HG03378 (cell line): ENCODE measurements around the gene SCAND1.

Experiments used
- ATAC-seq: cut with Tn5 transposase; IDR thresholded peaks from one replicate; pipeline ENCODE4 v1.9.1; 2021; ENCODE audit warnings: mild to moderate bottlenecking, moderate library complexity; ENCODE audit not compliant: unreplicated experiment

SCAND1 gene

DNA sequence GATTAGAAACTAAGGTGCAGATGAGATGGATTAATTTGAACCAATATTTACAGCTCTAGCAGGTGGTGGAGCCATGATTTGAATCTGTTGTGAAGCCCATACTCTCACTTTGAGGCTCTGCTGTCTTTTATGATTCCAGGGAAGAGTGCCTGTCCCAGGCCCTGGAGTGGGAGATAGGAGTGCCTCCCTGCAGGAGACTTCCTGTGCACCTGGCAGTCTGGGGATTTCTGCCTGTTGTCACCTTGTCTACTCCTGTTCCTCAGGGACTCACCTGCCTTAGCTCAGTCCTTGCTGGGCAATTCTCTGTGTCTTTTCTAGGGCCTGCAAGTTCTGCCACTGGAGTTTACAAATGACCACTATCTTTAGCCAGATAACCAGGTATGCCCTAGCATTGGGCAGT lies 46.3 kb downstream of the SCAND1 start:
- no peak for ATAC-seq

DNA sequence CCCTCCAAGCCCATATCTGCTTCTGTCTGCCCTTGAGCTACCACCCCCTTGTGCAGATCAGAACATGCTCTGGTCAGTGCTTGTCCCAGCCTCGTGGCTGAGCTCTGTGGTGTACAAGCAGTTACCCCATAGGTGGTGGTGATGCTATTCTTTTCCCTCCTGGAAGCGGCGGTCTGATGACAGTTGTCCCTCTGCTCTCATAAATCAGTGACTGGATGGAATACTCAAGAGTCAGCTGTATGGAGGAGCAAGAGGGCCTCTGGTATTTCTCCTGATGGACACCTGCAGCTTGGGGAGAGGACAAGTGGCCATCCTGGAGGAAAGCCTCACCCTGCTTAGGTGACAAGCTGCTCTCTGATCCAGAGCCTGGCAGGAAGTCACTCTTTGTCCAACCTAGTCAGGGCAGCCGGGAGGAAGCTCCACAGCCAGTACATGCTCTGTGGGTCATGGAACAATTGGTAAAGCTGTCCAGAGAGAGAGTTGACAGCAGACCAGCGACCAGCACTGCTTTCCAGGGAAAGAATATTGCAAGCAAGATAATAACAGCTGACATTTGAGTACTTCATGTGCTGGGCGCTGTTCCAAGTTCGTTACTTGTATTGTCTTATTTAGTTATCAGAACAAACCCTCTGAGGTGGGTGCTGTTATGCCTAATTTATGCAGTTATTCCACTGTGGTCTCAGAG lies 47.1 kb downstream of the SCAND1 start:
- no peak for ATAC-seq

DNA sequence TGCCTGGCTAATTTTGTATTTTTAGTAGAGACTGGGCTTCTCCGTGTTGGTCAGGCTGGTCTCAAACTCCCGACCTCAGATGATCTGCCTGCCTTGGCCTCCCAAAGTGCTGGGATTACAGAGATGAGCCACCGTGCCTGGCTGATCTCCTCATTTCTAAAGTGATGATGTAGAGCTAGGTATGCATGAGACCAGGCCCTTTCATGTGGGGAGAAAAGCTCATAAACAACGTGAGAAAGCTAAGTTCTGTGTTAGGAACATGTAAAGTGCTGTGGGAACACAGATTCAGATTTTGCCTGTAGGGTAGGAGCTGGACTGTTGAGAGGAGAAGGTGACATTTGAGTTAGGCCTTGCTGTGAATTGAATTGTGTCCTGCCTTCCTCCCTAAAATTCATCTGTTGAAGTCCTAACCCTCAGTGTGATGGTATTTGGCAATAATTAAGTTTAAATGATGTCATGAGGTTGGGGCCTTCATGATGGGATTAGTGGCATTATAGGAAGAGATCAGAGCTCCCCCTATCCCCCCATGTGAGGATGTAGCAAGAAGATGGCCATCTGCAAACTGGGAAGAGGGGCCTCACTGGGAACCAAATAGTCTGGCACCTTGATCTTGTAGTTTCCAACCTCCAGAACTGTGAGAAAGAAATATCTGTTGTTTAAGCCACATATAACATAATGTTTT lies 49.2 kb downstream of the SCAND1 start:
- ATAC-seq = no peak

DNA sequence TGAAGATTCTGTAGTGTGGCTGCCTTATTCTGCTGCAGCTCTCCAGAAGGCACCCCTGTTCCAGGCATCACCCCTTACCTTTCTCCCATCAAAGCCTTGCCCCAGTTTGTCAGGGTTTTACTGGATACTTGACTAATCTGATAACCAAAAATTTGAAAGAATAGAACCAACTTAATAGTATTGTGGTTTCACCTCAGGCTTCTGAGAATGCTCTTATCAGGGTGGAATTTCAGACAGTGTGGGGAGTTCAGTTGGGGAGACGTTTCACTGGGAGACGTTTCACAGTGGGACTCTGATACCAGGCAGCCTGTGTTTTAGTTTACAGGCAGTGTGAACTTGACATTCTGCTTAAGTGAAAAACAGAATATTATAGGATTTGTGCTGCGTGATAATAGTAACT lies 50.5 kb downstream of the SCAND1 start:
- no peak for ATAC-seq
